Duodenal mucosa (tissue), 2 donors: ENCODE results near the gene ZNF860.

ENCODE experiments used
- H3K27ac ChIP-seq: one replicate; pipeline ENCODE4 v1.7.0; 2013; ENCODE audit warnings: low read depth, low read length
- H3K27me3 ChIP-seq, 2 donors: one replicate each; pipeline ENCODE4 v1.7.0; 2013; ENCODE audit warnings: low read length in 2 of 2, control low read depth in 1 of 2; ENCODE audit not compliant: insufficient read depth in 2 of 2, control insufficient read depth in 1 of 2
- H3K36me3 ChIP-seq, 2 donors: one replicate each; pipeline ENCODE4 v1.7.0; 2013; ENCODE audit warnings: low read length in 2 of 2, control low read depth in 1 of 2; ENCODE audit not compliant: insufficient read depth in 2 of 2, control insufficient read depth in 1 of 2
- H3K4me1 ChIP-seq, 2 donors: one replicate each; pipeline ENCODE4 v1.7.0; 2013; ENCODE audit warnings: low read length in 2 of 2, control low read depth in 1 of 2; ENCODE audit not compliant: insufficient read depth in 2 of 2, control insufficient read depth in 1 of 2
- H3K4me3 ChIP-seq, 2 donors: one replicate each; pipeline ENCODE4 v1.7.0; 2013; ENCODE audit warnings: low read length in 2 of 2, low read depth in 1 of 2
- H3K9ac ChIP-seq, 2 donors: one replicate each; pipeline ENCODE4 v1.7.0; 2013; ENCODE audit warnings: low read length in 2 of 2, low read depth in 1 of 2
- H3K9me3 ChIP-seq, 2 donors: one replicate each; pipeline ENCODE4 v1.7.0; 2013; ENCODE audit warnings: low read length in 2 of 2, control low read depth in 1 of 2; ENCODE audit not compliant: control insufficient read depth in 1 of 2

ZNF860 gene

GRCh38 chr3:31973837-31974236 is 7.7 kb upstream of the ZNF860 start:
- H3K36me3 ChIP-seq = no peaks in the 10 kb centered on the region
- no peaks in the 10 kb centered on the region for H3K27me3 ChIP-seq
- no peak overlapping the region for H3K4me3 ChIP-seq
- H3K27ac ChIP-seq = no peak overlapping the region
- H3K9ac ChIP-seq = no peak overlapping the region
- H3K9me3 ChIP-seq = no peaks in the 10 kb centered on the region
- peaks cover 1 to 6% of the 10 kb centered on the region in 2 donors for H3K4me1 ChIP-seq

- Histone ChIP-seq H3K27me3 (no peaks in the 10 kb centered on the region), H3K27ac (no peak overlapping the region), H3K36me3 (no peaks in the 10 kb centered on the region)
These were observed 7.1 kb upstream of the ZNF860 start for GRCh38 chr3:31974471-31974870.

GRCh38 chr3:31974964-31975363 is 6.6 kb upstream of the ZNF860 start:
- H3K4me3 ChIP-seq = no peak overlapping the region
- no peaks in the 10 kb centered on the region for H3K36me3 ChIP-seq
- H3K9me3 ChIP-seq = no peaks in the 10 kb centered on the region
- no peak overlapping the region for H3K9ac ChIP-seq
- H3K4me1 ChIP-seq = peaks cover 6 to 11% of the 10 kb centered on the region in 2 donors
- no peaks in the 10 kb centered on the region for H3K27me3 ChIP-seq
- H3K27ac ChIP-seq = no peak overlapping the region

More at GRCh38 chr3:31974471-31974870, 7.1 kb upstream of the ZNF860 start:
- H3K9me3 ChIP-seq = no peaks in the 10 kb centered on the region
- no peak overlapping the region for H3K9ac ChIP-seq
- peaks cover 6 to 8% of the 10 kb centered on the region in 2 donors for H3K4me1 ChIP-seq
- H3K4me3 ChIP-seq = no peak overlapping the region

- H3K9me3 ChIP-seq = no peaks in the 10 kb centered on the region
- no peak overlapping the region for H3K4me3 ChIP-seq
- H3K4me1 ChIP-seq = peaks cover 6 to 11% of the 10 kb centered on the region in 2 donors
- no peak overlapping the region for H3K27ac ChIP-seq
- H3K27me3 ChIP-seq = no peaks in the 10 kb centered on the region
- no peak overlapping the region for H3K9ac ChIP-seq
- no peaks in the 10 kb centered on the region for H3K36me3 ChIP-seq
These were observed 5.2 kb upstream of the ZNF860 start for GRCh38 chr3:31976302-31976701.

GRCh38 chr3:31977736-31978135 is 3.8 kb upstream of the ZNF860 start:
- H3K4me1 ChIP-seq = peaks cover 6 to 18% of the 10 kb centered on the region in 2 donors
- no peak overlapping the region for H3K27ac ChIP-seq
- no peaks in the 10 kb centered on the region for H3K9me3 ChIP-seq
- no peaks in the 10 kb centered on the region for H3K36me3 ChIP-seq
- H3K9ac ChIP-seq = no peak overlapping the region
- H3K27me3 ChIP-seq = no peaks in the 10 kb centered on the region
- H3K4me3 ChIP-seq = no peak overlapping the region

GRCh38 chr3:31978553-31978952 is 3.0 kb upstream of the ZNF860 start:
- Histone ChIP-seq H3K9ac (no peak overlapping the region), H3K4me1 (peaks cover 6 to 18% of the 10 kb centered on the region in 2 donors), H3K36me3 (no peaks in the 10 kb centered on the region), H3K27me3 (no peaks in the 10 kb centered on the region), H3K9me3 (no peaks in the 10 kb centered on the region), H3K27ac (no peak overlapping the region), H3K4me3 (no peak overlapping the region)

GRCh38 chr3:31979001-31979697 is 2.4 kb upstream of the ZNF860 start:
- no peak overlapping the region for H3K27ac ChIP-seq
- H3K9ac ChIP-seq = no peak overlapping the region
- H3K27me3 ChIP-seq = no peaks in the 10 kb centered on the region
- H3K4me1 ChIP-seq = peaks cover 6 to 18% of the 10 kb centered on the region in 2 donors
- H3K36me3 ChIP-seq = no peaks in the 10 kb centered on the region
- no peaks in the 10 kb centered on the region for H3K9me3 ChIP-seq
- H3K4me3 ChIP-seq = peak overlapping the region in 1 of 2 donors; percentile 54

GRCh38 chr3:31980530-31981205 is 882 bp upstream of the ZNF860 start:
- Histone ChIP-seq H3K9ac (peak overlapping the region; percentile 65 to 73), H3K36me3 (no peaks in the 10 kb centered on the region), H3K27ac (peak overlapping the region; percentile 89), H3K4me1 (peaks cover 6 to 18% of the 10 kb centered on the region in 2 donors), H3K9me3 (no peaks in the 10 kb centered on the region), H3K4me3 (peak overlapping the region; percentile 80 to 91), H3K27me3 (no peaks in the 10 kb centered on the region)

GRCh38 chr3:31984321-31984720 is 2.8 kb downstream of the ZNF860 start:
- no peaks in the 10 kb centered on the region for H3K9me3 ChIP-seq

GRCh38 chr3:31985831-31986230 is 4.3 kb downstream of the ZNF860 start:
- Histone ChIP-seq H3K27ac (no peak overlapping the region), H3K9me3 (peaks cover 2 to 4% of the 10 kb centered on the region in 2 donors), H3K27me3 (no peaks in the 10 kb centered on the region), H3K4me3 (no peak overlapping the region), H3K4me1 (peaks cover 0 to 7% of the 10 kb centered on the region in 2 donors), H3K36me3 (no peaks in the 10 kb centered on the region), H3K9ac (no peak overlapping the region)

More at GRCh38 chr3:31984321-31984720, 2.8 kb downstream of the ZNF860 start:
- Histone ChIP-seq H3K4me1 (peaks cover under 1 to 12% of the 10 kb centered on the region in 2 donors), H3K27me3 (no peaks in the 10 kb centered on the region), H3K27ac (no peak overlapping the region), H3K4me3 (no peak overlapping the region), H3K36me3 (no peaks in the 10 kb centered on the region), H3K9ac (no peak overlapping the region)
